NB4 (cell line): ENCODE data around the gene EFCAB6.

ENCODE experiments used
- DNase-seq: peaks from one replicate; pipeline ENCODE4 v3.0.0; 2010; ENCODE audit warnings: low read depth
- H3K4me3 ChIP-seq: one replicate; pipeline ENCODE4 v1.5.1; 2011; ENCODE audit warnings: mild to moderate bottlenecking, low read depth, low read length, moderate library complexity
- CTCF ChIP-seq: IDR thresholded peaks from one replicate; pipeline ENCODE4 v1.5.1; 2012; ENCODE audit warnings: low read depth, low read length
- MAX ChIP-seq: IDR thresholded peaks from 2 replicates; pipeline ENCODE4 v1.6.1; 2011; ENCODE audit warnings: low read depth, low read length
- MYC ChIP-seq: IDR thresholded peaks from 2 replicates; pipeline ENCODE4 v1.6.1; 2011; ENCODE audit warnings: low read depth, low read length
- POLR2A ChIP-seq: IDR thresholded peaks from 2 replicates; pipeline ENCODE4 v1.6.1; 2011; ENCODE audit warnings: mild to moderate bottlenecking; ENCODE audit not compliant: insufficient read length; ENCODE audit errors: extremely low read depth

The EFCAB6 gene

GRCh38 chr22:43845981-43846380 lies 33.9 kb upstream of the EFCAB6 start:
- no peak for DNase-seq
- TF ChIP-seq MYC = no peak
- no peak for TF ChIP-seq MAX
- no peak for TF ChIP-seq POLR2A
- TF ChIP-seq CTCF = no peak
- no peak overlapping the region for H3K4me3 ChIP-seq

- no peak for DNase-seq
- TF ChIP-seq POLR2A (no peak), MYC (no peak), MAX (no peak), CTCF (no peak)
- H3K4me3 ChIP-seq = no peak overlapping the region
Measured at GRCh38 chr22:43844560-43845545, 32.7 kb upstream of the EFCAB6 start.

GRCh38 chr22:43843783-43844530 lies 31.9 kb upstream of the EFCAB6 start:
- TF ChIP-seq MAX (no peak), CTCF (no peak), MYC (no peak), POLR2A (no peak)
- no peak for DNase-seq
- no peak overlapping the region for H3K4me3 ChIP-seq

GRCh38 chr22:43841742-43842141 lies 29.6 kb upstream of the EFCAB6 start:
- DNase-seq = no peak
- no peak for TF ChIP-seq MYC
- TF ChIP-seq MAX = no peak
- TF ChIP-seq CTCF = no peak
- TF ChIP-seq POLR2A = no peak
- no peak overlapping the region for H3K4me3 ChIP-seq

GRCh38 chr22:43840851-43841250 lies 28.7 kb upstream of the EFCAB6 start:
- no peak for TF ChIP-seq POLR2A
- H3K4me3 ChIP-seq = no peak overlapping the region

GRCh38 chr22:43840431-43840830 lies 28.3 kb upstream of the EFCAB6 start:
- TF ChIP-seq POLR2A (no peak), MYC (no peak), MAX (no peak), CTCF (no peak)
- DNase-seq = no peak
- H3K4me3 ChIP-seq = no peak overlapping the region

More at GRCh38 chr22:43840851-43841250, 28.7 kb upstream of the EFCAB6 start:
- DNase-seq = no peak
